NOMO-1 treated with DMSO at 0.1 percent for 48 hours (cell line): ENCODE results near the gene PCDHGA1.
"Not testable (repeated sequence)": the region's sequence is repeated elsewhere in the genome, so short reads cannot be mapped to it uniquely, and the experiment has no call there.

Source experiments
- DNase-seq: peaks from one replicate; lab custom pipeline; 2025; ENCODE audit not compliant: unreplicated experiment; lab: John Stamatoyannopoulos, UW

PCDHGA1 gene

GRCh38 chr5:141346017-141346416, 15.7 kb downstream of the PCDHGA1 start:
- DNase-seq, result not testable (repeated sequence)

- no peak for DNase-seq
Measured at GRCh38 chr5:141349917-141350619, 19.8 kb downstream of the PCDHGA1 start, which contains the start of gene PCDHGB1. Gene PCDHGB1 (plus strand): TSS chr5:141350099. CDS start chr5:141350261, 162 bp downstream.

GRCh38 chr5:141351591-141351990, 21.3 kb downstream of the PCDHGA1 start:
- DNase-seq, result no peak

- no peak for DNase-seq
Measured at GRCh38 chr5:141354900-141355469, 24.7 kb downstream of the PCDHGA1 start, which contains the start of gene PCDHGA4. Gene PCDHGA4 (plus strand): TSS chr5:141355021. CDS start chr5:141355108, 87 bp downstream.

- no peak for DNase-seq
Measured at GRCh38 chr5:141355641-141356040, 25.3 kb downstream of the PCDHGA1 start.

GRCh38 chr5:141356133-141356532, 25.8 kb downstream of the PCDHGA1 start:
- DNase-seq, result no peak

- DNase-seq, result no peak
Measured at GRCh38 chr5:141356950-141357349, 26.6 kb downstream of the PCDHGA1 start.

- peak; percentile 65 for DNase-seq
Measured at GRCh38 chr5:141359790-141360426, 29.6 kb downstream of the PCDHGA1 start, which contains the start of gene PCDHGB2. Gene PCDHGB2 (plus strand): TSS chr5:141359994. CDS start chr5:141360136, 142 bp downstream.

- DNase-seq, result no peak
Measured at GRCh38 chr5:141360685-141361084, 30.4 kb downstream of the PCDHGA1 start.

- DNase-seq, result no peak
Measured at GRCh38 chr5:141362719-141363118, 32.4 kb downstream of the PCDHGA1 start.

GRCh38 chr5:141363952-141364660, 33.8 kb downstream of the PCDHGA1 start, which contains the start of gene PCDHGA5:
Gene PCDHGA5 (plus strand): TSS chr5:141364162. CDS start chr5:141364331, 169 bp downstream.
- DNase-seq, result no peak

- DNase-seq, result no peak
Measured at GRCh38 chr5:141366016-141366896, 35.9 kb downstream of the PCDHGA1 start.

- peak; percentile 47 for DNase-seq
Measured at GRCh38 chr5:141369994-141370848, 39.9 kb downstream of the PCDHGA1 start, which contains the start of gene PCDHGB3. Gene PCDHGB3 (plus strand): TSS chr5:141370242. CDS start chr5:141370395, 153 bp downstream.

- DNase-seq, result no peak
Measured at GRCh38 chr5:141371572-141372475, 41.5 kb downstream of the PCDHGA1 start.

GRCh38 chr5:141373673-141374317, 43.5 kb downstream of the PCDHGA1 start, which contains the start of gene PCDHGA6:
Gene PCDHGA6 (plus strand): TSS chr5:141373891. CDS start chr5:141374084, 193 bp downstream.
- no peak for DNase-seq

- DNase-seq, result no peak
Measured at GRCh38 chr5:141374627-141375026, 44.3 kb downstream of the PCDHGA1 start.

GRCh38 chr5:141375444-141376155, 45.3 kb downstream of the PCDHGA1 start:
- DNase-seq, result not testable (repeated sequence)
